Activated naive CD8-positive, alpha-beta T cell treated with anti-CD3 and anti-CD28 coated beads, Interleukin-2, amount 50 U/mL, for 24 hours (primary cell): ENCODE results near the gene SLC39A11.

Experiments
- ATAC-seq: fragments of 150-1000 bp; cut with Tn5 transposase; one replicate; pipeline ENCODE4 v1.10.0; 2021
- DNase-seq: peaks from one replicate; pipeline ENCODE4 v3.0.0; 2021
- H3K27ac Mint-ChIP-seq: one replicate; pipeline ENCODE4 v1.8.0; 2021; ENCODE audit warnings: mild to moderate bottlenecking, mixed read lengths
- H3K27me3 Mint-ChIP-seq: one replicate; pipeline ENCODE4 v1.8.0; 2021; ENCODE audit warnings: mixed read lengths
- H3K36me3 Mint-ChIP-seq: one replicate; pipeline ENCODE4 v1.8.0; 2021; ENCODE audit warnings: low read depth, mixed read lengths
- H3K4me1 Mint-ChIP-seq: one replicate; pipeline ENCODE4 v1.8.0; 2021; ENCODE audit warnings: mixed read lengths
- H3K4me3 Mint-ChIP-seq: one replicate; pipeline ENCODE4 v1.8.0; 2021; ENCODE audit warnings: mild to moderate bottlenecking, moderate library complexity, mixed read lengths
- H3K9me3 Mint-ChIP-seq: one replicate; pipeline ENCODE4 v1.8.0; 2021; ENCODE audit warnings: mixed read lengths

The SLC39A11 gene

DNA sequence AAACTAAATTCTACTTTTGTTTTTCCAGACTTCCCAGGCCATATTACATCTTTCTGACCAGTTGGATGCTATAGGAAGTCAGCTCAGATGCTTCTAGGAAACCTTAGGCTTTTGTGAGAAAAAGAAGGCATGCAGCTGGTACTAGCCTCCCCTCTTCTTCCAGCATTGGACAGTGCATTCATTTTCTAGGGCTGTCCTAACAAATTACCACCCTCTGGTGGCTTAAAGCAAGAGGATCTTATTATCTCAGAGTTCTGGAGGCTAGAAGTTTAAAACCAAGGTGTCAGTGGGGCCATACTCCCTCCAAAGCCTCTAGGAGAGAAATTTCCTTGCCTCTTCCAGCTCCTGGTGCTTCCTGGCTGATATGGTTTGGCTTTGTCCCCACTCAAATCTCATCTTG, 467.8 kb downstream of the SLC39A11 start:
- DNase-seq (no peak), ATAC-seq (no peak)
- H3K9me3 Mint-ChIP-seq, result peaks cover 17% of the 10 kb centered on the region
- H3K27me3 Mint-ChIP-seq, result peaks cover 23% of the 10 kb centered on the region
- no peak overlapping the region for H3K4me3 Mint-ChIP-seq
- H3K36me3 Mint-ChIP-seq, result no peaks in the 10 kb centered on the region
- H3K4me1 Mint-ChIP-seq, result no peaks in the 10 kb centered on the region
- H3K27ac Mint-ChIP-seq, result no peak overlapping the region

DNA sequence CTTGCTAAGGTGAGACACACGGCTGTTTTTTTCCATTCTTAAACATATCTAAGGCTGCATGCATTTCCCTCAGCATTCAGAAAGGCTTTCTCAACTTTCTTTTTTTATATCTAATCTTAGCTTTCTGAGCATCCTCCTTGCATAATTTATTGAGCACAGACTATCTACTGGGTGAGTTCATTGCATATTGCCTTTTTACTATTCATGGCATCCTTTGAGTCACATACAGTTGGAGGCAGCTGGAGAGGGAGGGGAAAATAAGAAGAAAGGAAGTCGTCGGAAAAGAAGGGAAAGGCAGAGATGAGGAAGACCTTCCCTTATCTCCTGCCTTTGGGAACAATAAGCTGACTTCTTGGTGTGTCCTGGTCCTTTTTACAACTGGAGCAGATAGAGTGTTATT, 468.3 kb downstream of the SLC39A11 start:
- ATAC-seq, result no peak

DNA sequence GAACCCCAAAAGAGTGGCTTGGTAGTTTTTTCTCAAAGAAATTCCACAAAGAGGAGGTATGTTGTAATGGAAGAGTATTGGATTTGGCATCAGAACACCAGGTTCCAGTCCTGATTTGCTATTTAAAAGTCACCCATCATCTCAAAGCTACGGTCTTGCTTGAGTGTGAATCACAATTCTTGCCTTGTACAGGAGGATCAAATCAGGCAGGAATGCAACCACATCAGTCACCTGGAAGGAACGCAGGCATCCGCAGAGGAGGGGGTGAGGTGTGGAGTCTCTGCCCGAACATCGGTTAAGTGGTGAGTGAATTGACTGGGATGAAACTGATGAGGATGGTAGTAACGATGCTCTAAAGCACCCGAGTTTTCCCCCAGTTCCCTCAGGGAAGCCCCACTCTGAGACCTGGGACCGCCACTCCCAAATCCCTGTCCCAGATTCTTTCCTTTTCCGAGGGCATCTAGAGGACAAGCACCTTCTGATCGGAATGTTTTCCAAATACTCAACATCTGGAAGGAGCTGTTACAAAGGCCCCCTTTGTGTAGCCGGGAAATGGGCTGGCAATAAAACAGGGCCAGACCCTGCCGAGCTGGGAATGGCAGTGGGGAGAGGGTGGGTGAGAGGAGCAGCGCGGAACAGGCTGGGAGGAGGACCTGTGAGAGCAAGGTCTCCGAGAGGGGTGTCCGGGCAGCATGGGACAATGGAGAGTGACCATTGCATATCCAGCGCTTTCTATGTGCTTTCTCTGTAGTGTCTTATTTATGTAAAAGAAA, 469.6 kb downstream of the SLC39A11 start:
- no peak for ATAC-seq
- Mint-ChIP-seq H3K36me3 (no peaks in the 10 kb centered on the region), H3K27me3 (peaks cover 26% of the 10 kb centered on the region), H3K4me3 (no peak overlapping the region), H3K4me1 (peaks cover 6% of the 10 kb centered on the region), H3K9me3 (peaks cover 14% of the 10 kb centered on the region), H3K27ac (no peak overlapping the region)
- no peak for DNase-seq

More for the DNA sequence above, 468.3 kb downstream of the SLC39A11 start:
- peaks cover 17% of the 10 kb centered on the region for H3K9me3 Mint-ChIP-seq
- no peak for DNase-seq
- no peaks in the 10 kb centered on the region for H3K4me1 Mint-ChIP-seq
- no peak overlapping the region for H3K27ac Mint-ChIP-seq
- H3K4me3 Mint-ChIP-seq, result no peak overlapping the region
- H3K36me3 Mint-ChIP-seq, result no peaks in the 10 kb centered on the region
- peaks cover 23% of the 10 kb centered on the region for H3K27me3 Mint-ChIP-seq

DNA sequence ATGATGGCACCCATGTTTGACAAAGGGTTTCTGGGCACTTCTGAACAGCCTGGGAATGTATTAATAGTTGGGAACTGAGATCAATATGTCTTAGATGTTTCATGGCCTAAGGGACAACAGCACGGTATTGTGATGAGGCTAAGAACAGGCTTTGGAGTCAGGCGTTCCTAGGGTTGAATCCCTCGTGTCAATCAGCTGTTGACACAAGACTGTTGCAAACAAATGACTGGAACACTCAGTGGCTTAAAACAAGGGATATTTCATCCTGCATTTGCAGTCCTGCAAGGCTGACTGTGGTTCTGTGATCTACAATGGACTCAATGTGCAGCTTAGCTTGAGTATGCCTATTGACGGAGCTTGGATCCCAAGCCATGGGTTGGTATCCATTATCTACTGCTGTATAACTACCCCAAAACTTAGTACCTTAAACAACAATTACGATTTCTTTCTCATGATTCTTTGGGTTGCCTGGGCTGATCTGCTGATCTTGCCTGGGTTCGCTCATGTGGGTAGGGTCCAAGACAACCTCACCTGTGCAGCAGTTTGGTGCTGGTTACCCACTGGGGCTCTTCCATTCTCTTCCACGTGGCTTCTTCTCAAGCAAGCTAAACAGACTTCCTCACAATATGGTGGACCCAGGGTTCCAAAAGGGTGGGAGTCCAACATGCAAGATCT, 472.4 kb downstream of the SLC39A11 start:
- ATAC-seq, result no peak
- no peak overlapping the region for H3K27ac Mint-ChIP-seq
- H3K9me3 Mint-ChIP-seq, result peaks cover 2% of the 10 kb centered on the region

DNA sequence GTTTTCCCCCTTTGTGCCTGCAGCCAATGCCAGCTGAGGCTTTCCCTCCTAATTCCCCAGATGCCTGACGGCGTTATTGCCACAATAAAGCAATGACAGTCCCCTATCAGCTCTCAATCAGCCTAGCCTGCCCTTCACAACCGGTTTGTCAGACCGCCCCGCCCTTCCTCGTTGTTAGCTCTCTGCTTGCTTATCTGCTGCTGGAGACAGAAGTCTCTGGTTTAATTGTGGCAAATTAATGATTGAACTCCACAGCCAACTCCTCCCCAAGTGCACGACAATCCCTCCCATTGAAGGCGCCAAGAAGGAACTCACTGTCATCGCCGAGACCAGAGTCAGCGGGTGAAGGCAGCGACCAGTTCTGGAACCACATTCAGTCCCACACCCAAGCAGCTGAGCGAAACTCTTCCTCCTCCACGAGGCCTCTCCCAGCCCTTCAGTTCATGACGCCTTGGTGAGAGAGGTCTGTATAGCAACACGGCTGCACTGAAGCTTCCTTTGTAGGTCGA, 474.4 kb downstream of the SLC39A11 start:
- DNase-seq, result peak; percentile 10
- ATAC-seq, result peak; percentile 55
- Mint-ChIP-seq H3K36me3 (no peaks in the 10 kb centered on the region), H3K9me3 (no peaks in the 10 kb centered on the region), H3K4me1 (peaks cover 9% of the 10 kb centered on the region), H3K4me3 (peak overlapping the region; percentile 52), H3K27me3 (peaks cover 29% of the 10 kb centered on the region), H3K27ac (no peak overlapping the region)

More for the DNA sequence above, 472.4 kb downstream of the SLC39A11 start:
- Mint-ChIP-seq H3K36me3 (no peaks in the 10 kb centered on the region), H3K4me1 (peaks cover 9% of the 10 kb centered on the region), H3K4me3 (no peak overlapping the region), H3K27me3 (peaks cover 28% of the 10 kb centered on the region)
- no peak for DNase-seq

DNA sequence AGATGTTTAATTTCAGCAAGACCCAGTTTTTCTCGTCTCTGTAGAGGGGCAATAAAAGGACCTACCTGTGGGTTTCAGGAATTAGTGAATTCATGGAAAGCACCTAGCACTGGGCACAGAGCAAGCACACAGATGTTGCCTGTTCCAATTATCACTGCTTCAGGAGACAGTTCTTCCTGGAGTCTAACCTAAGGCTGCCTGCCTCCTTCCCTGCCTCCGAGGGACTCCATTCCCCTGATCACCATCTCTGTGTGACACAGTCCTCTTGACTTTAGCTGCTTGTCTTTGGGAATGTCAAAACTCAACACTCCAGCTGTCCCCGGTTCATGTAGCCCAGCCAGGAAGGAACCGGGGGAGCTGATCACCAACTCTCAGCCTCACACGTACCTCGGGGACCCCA, 474.9 kb downstream of the SLC39A11 start:
- DNase-seq, result no peak
- H3K9me3 Mint-ChIP-seq, result no peaks in the 10 kb centered on the region
- H3K27ac Mint-ChIP-seq, result no peak overlapping the region
- peaks cover 9% of the 10 kb centered on the region for H3K4me1 Mint-ChIP-seq
- H3K27me3 Mint-ChIP-seq, result peaks cover 25% of the 10 kb centered on the region
- peak overlapping the region; percentile 52 for H3K4me3 Mint-ChIP-seq
- no peak for ATAC-seq
- no peaks in the 10 kb centered on the region for H3K36me3 Mint-ChIP-seq

DNA sequence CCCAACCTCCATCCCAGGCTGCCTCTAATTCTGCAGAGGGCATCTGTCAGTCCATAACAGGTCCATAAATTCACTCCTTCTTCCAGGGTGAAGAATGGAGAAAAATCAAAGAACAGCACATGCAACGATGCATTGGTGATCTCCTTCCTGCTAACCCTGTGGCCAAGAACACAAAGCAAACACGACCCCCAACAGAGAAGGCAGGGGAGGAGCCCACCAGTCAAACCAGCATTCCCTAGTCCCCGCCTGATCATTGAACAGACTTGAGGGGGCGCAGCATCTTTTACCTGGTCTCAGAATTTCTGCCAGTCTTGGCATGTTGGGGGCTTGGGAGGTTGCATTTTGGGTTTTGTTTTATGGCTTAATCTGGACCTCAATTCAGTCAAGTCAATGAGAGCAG, 476.0 kb downstream of the SLC39A11 start:
- no peaks in the 10 kb centered on the region for H3K9me3 Mint-ChIP-seq
- no peak for DNase-seq
- no peak overlapping the region for H3K27ac Mint-ChIP-seq
- no peak for ATAC-seq
- no peak overlapping the region for H3K4me3 Mint-ChIP-seq
- no peaks in the 10 kb centered on the region for H3K36me3 Mint-ChIP-seq
- H3K4me1 Mint-ChIP-seq, result peaks cover 9% of the 10 kb centered on the region
- H3K27me3 Mint-ChIP-seq, result peaks cover 24% of the 10 kb centered on the region

DNA sequence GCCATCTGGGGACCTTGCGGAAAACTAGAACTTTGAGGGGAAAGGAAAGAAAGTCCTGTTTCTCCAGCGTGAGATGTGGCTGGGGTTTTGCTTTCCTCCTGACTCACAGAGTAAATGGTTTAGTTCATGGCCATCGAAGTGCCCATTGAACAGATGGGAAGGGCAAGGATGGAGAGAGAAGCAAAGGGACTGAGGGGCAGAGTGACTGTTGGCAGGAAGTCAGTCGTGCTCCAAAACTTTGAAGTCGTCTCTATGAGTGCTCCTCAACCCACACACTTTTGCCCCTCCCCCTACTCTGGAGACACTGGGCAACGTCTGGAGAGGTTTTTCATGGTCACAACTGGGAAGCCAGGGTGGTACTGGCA, 476.9 kb downstream of the SLC39A11 start:
- H3K27me3 Mint-ChIP-seq, result peaks cover 24% of the 10 kb centered on the region
- no peak for DNase-seq
- no peak for ATAC-seq
- H3K9me3 Mint-ChIP-seq, result no peaks in the 10 kb centered on the region
- no peaks in the 10 kb centered on the region for H3K36me3 Mint-ChIP-seq
- H3K27ac Mint-ChIP-seq, result no peak overlapping the region
- H3K4me3 Mint-ChIP-seq, result no peak overlapping the region
- peaks cover 9% of the 10 kb centered on the region for H3K4me1 Mint-ChIP-seq

DNA sequence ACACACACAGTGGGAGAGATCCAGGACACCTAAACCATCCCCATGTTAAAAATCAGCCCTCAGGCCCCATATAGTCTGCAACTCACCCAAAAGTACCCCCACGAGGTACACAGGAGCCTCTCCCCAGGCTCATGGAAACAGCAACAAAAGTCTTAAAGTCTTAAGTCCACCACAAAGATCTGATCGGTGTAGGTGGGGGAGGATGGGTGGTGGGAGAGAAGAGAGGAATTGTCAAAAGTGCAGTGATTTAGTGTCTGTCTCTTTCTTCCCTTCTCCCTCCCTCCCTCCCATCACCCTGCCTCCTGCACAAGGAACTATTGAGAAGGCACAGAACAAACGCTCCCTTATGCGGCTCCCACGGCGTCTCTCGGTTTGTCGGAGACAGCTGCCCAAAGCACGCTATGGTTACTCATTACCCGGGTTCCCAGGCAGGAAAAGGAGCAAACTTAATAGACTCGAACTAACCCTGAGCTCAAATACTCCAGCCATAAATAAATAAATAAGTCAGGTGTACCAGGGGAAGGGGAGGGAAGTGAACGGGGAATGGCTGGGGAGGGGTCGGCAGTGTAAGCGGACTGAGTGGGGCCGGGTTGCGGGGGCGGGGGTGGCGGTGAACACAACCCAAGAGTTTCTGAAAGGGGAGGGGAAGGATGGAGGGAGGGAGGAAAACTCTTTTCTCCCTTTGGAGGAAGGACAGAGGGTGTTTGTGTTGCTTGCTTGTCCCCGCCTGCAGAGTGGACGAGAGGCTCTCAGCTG, 477.4 kb downstream of the SLC39A11 start:
- ATAC-seq (no peak), DNase-seq (no peak)
- H3K27ac Mint-ChIP-seq, result no peak overlapping the region
- peaks cover 9% of the 10 kb centered on the region for H3K4me1 Mint-ChIP-seq
- H3K9me3 Mint-ChIP-seq, result no peaks in the 10 kb centered on the region
- peaks cover 24% of the 10 kb centered on the region for H3K27me3 Mint-ChIP-seq
- no peak overlapping the region for H3K4me3 Mint-ChIP-seq
- H3K36me3 Mint-ChIP-seq, result no peaks in the 10 kb centered on the region

DNA sequence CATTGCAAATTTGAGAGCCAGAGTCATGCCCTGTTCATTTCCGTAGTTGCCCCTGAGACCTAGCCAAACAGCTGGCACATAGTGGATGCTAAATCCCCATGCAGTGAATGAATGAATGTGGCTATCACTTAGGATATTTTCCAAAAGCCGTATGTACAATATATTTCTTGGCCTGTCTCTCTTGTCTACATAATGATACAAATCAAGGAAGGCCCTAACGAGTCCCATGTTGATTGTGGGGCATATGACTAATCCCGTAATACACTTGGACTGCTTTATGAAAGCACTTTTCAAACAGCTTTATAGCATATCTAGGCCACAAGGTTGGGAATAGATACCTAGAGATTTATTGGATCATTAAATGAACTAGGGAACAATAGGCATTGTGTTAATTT, 478.0 kb downstream of the SLC39A11 start:
- ATAC-seq (no peak), DNase-seq (no peak)
- Mint-ChIP-seq H3K27me3 (peaks cover 24% of the 10 kb centered on the region), H3K27ac (no peak overlapping the region), H3K4me3 (no peak overlapping the region), H3K36me3 (no peaks in the 10 kb centered on the region), H3K4me1 (peaks cover 9% of the 10 kb centered on the region), H3K9me3 (no peaks in the 10 kb centered on the region)

DNA sequence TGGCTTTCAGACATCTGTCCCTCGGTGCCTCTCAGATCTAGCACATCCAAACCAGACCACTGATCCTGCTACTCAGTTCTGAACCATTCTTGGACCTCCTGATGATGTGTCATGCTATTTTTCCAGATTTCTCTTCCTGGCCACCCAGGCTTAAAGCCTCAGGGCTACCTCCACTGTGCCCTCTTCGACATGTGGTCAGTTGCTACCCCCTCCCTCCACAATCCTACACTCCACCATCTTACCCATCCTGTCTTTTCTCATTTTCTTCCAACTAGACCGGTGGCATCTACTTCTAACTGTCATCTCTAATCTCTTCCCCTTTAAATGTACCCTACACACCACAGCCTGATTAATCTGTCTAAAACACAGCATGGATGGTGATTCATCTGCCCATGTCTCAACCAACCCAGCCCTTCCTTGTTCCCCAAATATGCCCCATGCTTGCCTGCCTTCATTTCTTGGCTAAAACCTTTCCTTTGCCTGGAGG, 478.6 kb downstream of the SLC39A11 start:
- Mint-ChIP-seq H3K9me3 (no peaks in the 10 kb centered on the region), H3K27me3 (peaks cover 24% of the 10 kb centered on the region), H3K4me3 (no peak overlapping the region), H3K36me3 (no peaks in the 10 kb centered on the region), H3K27ac (no peak overlapping the region), H3K4me1 (peaks cover 9% of the 10 kb centered on the region)
- no peak for DNase-seq
- no peak for ATAC-seq

DNA sequence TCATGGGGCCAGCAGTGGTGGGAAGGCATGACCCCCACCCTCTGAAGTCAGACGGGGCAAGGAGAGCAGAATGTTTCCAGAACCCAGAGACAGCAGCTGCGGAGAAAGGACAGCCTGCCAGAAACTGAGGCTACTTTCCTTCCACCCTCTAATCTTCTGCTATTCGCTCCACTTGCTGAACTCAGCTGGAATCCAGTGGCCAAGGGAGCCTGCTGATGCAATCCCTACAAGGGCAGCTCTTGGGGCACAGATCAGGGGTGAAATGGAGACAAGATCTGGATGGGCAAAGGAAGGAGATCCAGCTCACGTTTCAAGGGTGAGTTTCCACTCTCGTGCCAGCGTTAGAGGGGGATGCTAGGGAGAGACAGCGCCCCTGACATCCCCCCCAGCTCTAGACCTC, 479.1 kb downstream of the SLC39A11 start:
- peaks cover 4% of the 10 kb centered on the region for H3K9me3 Mint-ChIP-seq
- peaks cover 2% of the 10 kb centered on the region for H3K36me3 Mint-ChIP-seq
- H3K4me3 Mint-ChIP-seq, result no peak overlapping the region
- DNase-seq (no peak), ATAC-seq (no peak)
- H3K27me3 Mint-ChIP-seq, result peaks cover 26% of the 10 kb centered on the region
- peaks cover 8% of the 10 kb centered on the region for H3K4me1 Mint-ChIP-seq
- no peak overlapping the region for H3K27ac Mint-ChIP-seq

DNA sequence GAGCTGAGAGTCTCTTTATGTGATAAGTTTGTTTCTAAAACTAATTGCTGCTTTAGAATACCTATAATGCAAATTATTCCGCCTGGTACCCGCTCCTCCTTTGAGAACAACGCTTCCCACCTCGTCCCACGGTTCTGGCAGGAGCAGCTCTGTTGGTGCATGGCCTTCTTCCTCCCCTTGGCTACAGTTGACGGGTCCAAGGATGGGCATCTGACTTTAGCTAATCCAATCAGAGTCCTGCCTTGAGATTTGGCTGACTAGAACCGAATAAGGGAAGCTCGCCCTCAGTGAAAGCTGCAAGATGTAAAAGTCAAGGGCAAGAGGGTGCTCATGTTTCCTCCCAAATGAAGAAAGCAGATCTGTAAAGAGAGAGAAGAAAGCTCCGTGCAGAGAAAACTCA, 481.3 kb downstream of the SLC39A11 start:
- H3K9me3 Mint-ChIP-seq, result peaks cover 14% of the 10 kb centered on the region
- ATAC-seq, result no peak
- no peak for DNase-seq
- H3K27me3 Mint-ChIP-seq, result peaks cover 14% of the 10 kb centered on the region
- H3K4me3 Mint-ChIP-seq, result no peak overlapping the region
- H3K27ac Mint-ChIP-seq, result no peak overlapping the region
- no peaks in the 10 kb centered on the region for H3K4me1 Mint-ChIP-seq
- peaks cover 4% of the 10 kb centered on the region for H3K36me3 Mint-ChIP-seq

DNA sequence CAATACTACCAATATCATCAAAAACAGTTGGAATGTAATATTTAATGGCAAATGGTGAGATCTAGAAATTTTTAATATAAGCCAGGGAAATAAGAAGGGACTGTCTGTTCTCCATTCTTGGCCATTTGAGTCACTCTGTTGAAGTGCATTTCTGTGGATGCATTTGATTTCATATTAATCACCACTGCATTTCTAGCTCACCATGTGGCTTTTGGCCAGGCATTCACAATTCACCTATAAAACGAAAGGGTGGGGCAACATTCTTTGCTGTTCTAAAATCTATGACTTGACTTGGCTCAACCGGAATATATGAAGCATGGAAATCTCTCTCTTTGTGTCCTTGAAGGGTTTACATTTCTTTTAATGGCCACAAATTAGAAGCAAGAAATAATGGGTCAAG, 483.0 kb downstream of the SLC39A11 start:
- H3K4me1 Mint-ChIP-seq, result no peaks in the 10 kb centered on the region
- ATAC-seq (no peak), DNase-seq (no peak)
- H3K27ac Mint-ChIP-seq, result no peak overlapping the region
- H3K27me3 Mint-ChIP-seq, result peaks cover 14% of the 10 kb centered on the region
- peaks cover 14% of the 10 kb centered on the region for H3K9me3 Mint-ChIP-seq
- H3K4me3 Mint-ChIP-seq, result no peak overlapping the region
- peaks cover 4% of the 10 kb centered on the region for H3K36me3 Mint-ChIP-seq
